ENCODE measurements around the gene SLC22A7.

DNA sequence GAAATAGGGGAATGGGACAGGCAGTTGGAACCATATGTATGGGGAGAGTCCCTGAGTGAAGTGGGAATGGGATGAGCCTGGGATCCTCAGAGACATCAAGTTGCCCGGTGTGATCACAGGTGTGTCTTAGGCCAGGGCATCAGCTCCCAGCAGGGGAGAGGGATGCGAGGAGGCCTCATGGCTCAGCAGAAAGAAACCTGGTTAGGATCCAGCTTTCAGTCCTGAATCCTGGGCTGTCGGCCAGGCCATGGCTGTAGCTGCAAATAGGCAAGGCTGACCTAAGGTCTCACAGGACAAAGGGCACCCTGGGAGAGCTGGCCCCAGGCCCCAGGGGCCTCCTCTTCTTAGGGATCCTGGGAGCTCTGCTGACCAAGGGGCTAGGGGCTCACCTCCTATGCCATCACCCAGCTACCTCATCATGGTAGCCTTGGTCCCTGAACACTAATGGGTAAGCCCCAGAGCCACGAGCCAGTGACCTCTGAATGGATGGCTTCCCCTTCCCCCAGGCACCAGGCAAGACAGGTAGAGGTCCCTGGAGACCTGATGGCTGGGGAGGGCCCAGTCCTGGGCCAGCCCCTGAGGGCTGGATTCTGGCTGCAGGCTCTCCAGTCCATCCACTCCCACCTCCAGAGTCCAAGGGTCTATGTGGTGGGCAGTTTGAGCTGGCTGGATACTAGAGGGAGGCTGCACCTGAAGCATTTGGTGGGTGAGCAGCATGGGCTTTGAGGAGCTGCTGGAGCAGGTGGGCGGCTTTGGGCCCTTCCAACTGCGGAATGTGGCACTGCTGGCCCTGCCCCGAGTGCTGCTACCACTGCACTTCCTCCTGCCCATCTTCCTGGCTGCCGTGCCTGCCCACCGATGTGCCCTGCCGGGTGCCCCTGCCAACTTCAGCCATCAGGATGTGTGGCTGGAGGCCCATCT is at the start of gene SLC22A7:
- TF ChIP-seq, protein P1, sequence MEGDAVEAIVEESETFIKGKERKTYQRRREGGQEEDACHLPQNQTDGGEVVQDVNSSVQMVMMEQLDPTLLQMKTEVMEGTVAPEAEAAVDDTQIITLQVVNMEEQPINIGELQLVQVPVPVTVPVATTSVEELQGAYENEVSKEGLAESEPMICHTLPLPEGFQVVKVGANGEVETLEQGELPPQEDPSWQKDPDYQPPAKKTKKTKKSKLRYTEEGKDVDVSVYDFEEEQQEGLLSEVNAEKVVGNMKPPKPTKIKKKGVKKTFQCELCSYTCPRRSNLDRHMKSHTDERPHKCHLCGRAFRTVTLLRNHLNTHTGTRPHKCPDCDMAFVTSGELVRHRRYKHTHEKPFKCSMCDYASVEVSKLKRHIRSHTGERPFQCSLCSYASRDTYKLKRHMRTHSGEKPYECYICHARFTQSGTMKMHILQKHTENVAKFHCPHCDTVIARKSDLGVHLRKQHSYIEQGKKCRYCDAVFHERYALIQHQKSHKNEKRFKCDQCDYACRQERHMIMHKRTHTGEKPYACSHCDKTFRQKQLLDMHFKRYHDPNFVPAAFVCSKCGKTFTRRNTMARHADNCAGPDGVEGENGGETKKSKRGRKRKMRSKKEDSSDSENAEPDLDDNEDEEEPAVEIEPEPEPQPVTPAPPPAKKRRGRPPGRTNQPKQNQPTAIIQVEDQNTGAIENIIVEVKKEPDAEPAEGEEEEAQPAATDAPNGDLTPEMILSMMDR (conservative IDR thresholded peaks at IDR 0.05; ENCODE audit: low read length), result no peak
- no peak for TF ChIP-seq EZH2phosphoT487 (IDR thresholded peaks at IDR 0.05; ENCODE audit: borderline replicate concordance)
